Frontal cortex (tissue), 4 donors: ENCODE results near the gene FREM2. TPM values are rescaled to one million over a fixed set of nuclear protein-coding genes. Genes with fewer than 3 reads are reported as not detected.

Experiments
- DNase-seq, 2 donors: peaks; one replicate each; pipeline ENCODE4 v3.0.0; 2012; ENCODE audit warnings: low spot score in 2 of 2
- FAIRE-seq: peaks from 2 replicates; lab custom pipeline; 2012; peaks lifted over from hg19 to GRCh38; lab: Jason Lieb, UNC
- total RNA-seq: library from RNA; depleted of rRNA; stranded (reverse); fragments of >200 nt; gene quantifications from one replicate; pipeline ENCODE4 v1.2.3, GENCODE V29; 2014
- donor health status: control.
- donor health status: control.
- donor health status: control.

FREM2 gene
- total RNA-seq, 1 donor from 2014 or later, result 1.6 TPM

- FAIRE-seq, result peak; percentile 8
- DNase-seq, result peak; percentile 32 to 35
Observed at GRCh38 chr13:38685974-38686576, 802 bp upstream of the FREM2 start.

GRCh38 chr13:38687246-38688229 lies 661 bp downstream of the FREM2 start:
- DNase-seq (no peak), FAIRE-seq (no peak)

- DNase-seq (no peak), FAIRE-seq (no peak)
Observed at GRCh38 chr13:38688674-38689073, 1.8 kb downstream of the FREM2 start.

- FAIRE-seq, result no peak
Observed at GRCh38 chr13:38690231-38690630, 3.4 kb downstream of the FREM2 start.

GRCh38 chr13:38693168-38693567 lies 6.3 kb downstream of the FREM2 start:
- DNase-seq (no peak), FAIRE-seq (no peak)

More at GRCh38 chr13:38690231-38690630, 3.4 kb downstream of the FREM2 start:
- no peak for DNase-seq

- DNase-seq, result no peak
- FAIRE-seq, result no peak
Observed at GRCh38 chr13:38693641-38694040, 6.8 kb downstream of the FREM2 start.

GRCh38 chr13:38697197-38697596 lies 10.3 kb downstream of the FREM2 start:
- DNase-seq (no peak), FAIRE-seq (no peak)

GRCh38 chr13:38697628-38698333 lies 10.9 kb downstream of the FREM2 start:
- FAIRE-seq (no peak), DNase-seq (no peak)

- no peak for DNase-seq
- FAIRE-seq, result no peak
Observed at GRCh38 chr13:38700051-38700450, 13.2 kb downstream of the FREM2 start.

- no peak for FAIRE-seq
- no peak for DNase-seq
Observed at GRCh38 chr13:38702669-38703068, 15.8 kb downstream of the FREM2 start.

GRCh38 chr13:38703255-38703654 lies 16.4 kb downstream of the FREM2 start:
- FAIRE-seq (no peak), DNase-seq (no peak)

- DNase-seq, result no peak
- FAIRE-seq, result no peak
Observed at GRCh38 chr13:38705365-38705764, 18.5 kb downstream of the FREM2 start.

GRCh38 chr13:38707460-38707859 lies 20.6 kb downstream of the FREM2 start:
- FAIRE-seq, result no peak
- DNase-seq, result no peak

- DNase-seq, result no peak
- no peak for FAIRE-seq
Observed at GRCh38 chr13:38713046-38713445, 26.2 kb downstream of the FREM2 start.

GRCh38 chr13:38718374-38718773 lies 31.5 kb downstream of the FREM2 start:
- DNase-seq (no peak), FAIRE-seq (no peak)

GRCh38 chr13:38730332-38730731 lies 43.5 kb downstream of the FREM2 start:
- DNase-seq (no peak), FAIRE-seq (no peak)

- no peak for FAIRE-seq
- DNase-seq, result no peak
Observed at GRCh38 chr13:38733146-38733545, 46.3 kb downstream of the FREM2 start.

GRCh38 chr13:38735665-38736440 lies 49.0 kb downstream of the FREM2 start:
- FAIRE-seq, result no peak

GRCh38 chr13:38743466-38743865 lies 56.6 kb downstream of the FREM2 start:
- DNase-seq, result no peak

More at GRCh38 chr13:38735665-38736440, 49.0 kb downstream of the FREM2 start:
- no peak for DNase-seq

GRCh38 chr13:38752686-38753085 lies 65.8 kb downstream of the FREM2 start:
- DNase-seq, result no peak
- FAIRE-seq, result no peak

More at GRCh38 chr13:38743466-38743865, 56.6 kb downstream of the FREM2 start:
- FAIRE-seq, result no peak
